Measurements from ENCODE around the gene KCNJ15. TPM values are rescaled to one million over a fixed set of nuclear protein-coding genes. Genes with fewer than 3 reads are reported as not detected.
A peak's percentile ranks its signal among the peaks of the same experiment; 100 is the strongest.

KCNJ15 gene
- total and polyA plus RNA-seq, 11 donors: 0.07 to 1.8 (median 0.38) TPM

DNA sequence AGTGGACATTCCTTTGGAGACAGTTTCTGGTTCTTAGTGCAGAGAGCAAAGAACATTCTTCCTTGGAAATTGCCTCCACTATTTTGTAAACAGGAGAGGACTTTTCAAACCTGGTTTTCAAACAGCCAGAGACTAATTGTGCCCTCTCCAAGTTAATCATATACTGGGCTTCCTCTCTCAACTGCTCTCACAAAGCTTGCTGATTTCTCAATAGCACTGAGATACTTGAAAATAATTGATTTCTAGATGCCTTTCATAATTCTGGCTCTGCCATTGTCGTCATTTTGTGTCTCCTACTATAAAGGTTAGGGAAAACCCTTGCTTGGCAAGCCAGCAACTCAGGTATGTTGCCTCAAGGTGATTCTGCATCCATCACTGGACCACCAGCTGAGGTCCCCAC is 56.0 kb downstream of the KCNJ15 start:
- Histone ChIP-seq H3K27ac (no peak overlapping the region), H3K36me3 (no peaks in the 10 kb centered on the region), H3K9me3 (no peaks in the 10 kb centered on the region), H3K27me3 (no peaks in the 10 kb centered on the region), H3K4me1 (peaks cover 0 to 17% (median 2%) of the 10 kb centered on the region in 12 donors), H3K4me3 (no peak overlapping the region)
- TF ChIP-seq POLR2A (IDR thresholded peaks at IDR 0.05): no peak
- TF ChIP-seq, protein P1, sequence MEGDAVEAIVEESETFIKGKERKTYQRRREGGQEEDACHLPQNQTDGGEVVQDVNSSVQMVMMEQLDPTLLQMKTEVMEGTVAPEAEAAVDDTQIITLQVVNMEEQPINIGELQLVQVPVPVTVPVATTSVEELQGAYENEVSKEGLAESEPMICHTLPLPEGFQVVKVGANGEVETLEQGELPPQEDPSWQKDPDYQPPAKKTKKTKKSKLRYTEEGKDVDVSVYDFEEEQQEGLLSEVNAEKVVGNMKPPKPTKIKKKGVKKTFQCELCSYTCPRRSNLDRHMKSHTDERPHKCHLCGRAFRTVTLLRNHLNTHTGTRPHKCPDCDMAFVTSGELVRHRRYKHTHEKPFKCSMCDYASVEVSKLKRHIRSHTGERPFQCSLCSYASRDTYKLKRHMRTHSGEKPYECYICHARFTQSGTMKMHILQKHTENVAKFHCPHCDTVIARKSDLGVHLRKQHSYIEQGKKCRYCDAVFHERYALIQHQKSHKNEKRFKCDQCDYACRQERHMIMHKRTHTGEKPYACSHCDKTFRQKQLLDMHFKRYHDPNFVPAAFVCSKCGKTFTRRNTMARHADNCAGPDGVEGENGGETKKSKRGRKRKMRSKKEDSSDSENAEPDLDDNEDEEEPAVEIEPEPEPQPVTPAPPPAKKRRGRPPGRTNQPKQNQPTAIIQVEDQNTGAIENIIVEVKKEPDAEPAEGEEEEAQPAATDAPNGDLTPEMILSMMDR (IDR thresholded peaks at IDR 0.05): no peak
- no peak for DNase-seq
- no peak for ATAC-seq
- intact Hi-C loops (cut with DNase I): no loop called here
- WGBS, 4 donors: 83 to 95% (median 90%) methylated on average over 1 of the region's 1 CpG

DNA sequence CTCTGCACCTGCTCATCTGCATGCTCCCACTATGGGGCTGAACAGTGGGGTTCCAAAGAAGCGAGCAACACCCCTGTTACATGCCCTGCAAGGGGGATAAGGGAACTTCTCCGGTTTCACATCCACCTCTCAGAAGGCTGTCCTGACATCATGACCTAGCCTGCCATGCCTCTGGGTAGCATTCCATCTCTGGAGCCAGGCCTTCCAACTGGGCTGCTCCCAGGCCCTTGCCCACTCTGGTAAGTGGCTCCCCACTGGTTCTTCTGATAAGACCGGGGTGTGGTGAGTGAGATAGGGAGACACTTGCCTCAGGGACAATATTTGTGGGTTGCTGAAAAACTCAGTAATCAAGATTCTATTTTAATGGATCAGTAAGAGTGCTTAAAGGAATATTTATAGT is 57.8 kb downstream of the KCNJ15 start:
- Histone ChIP-seq H3K27me3 (no peaks in the 10 kb centered on the region), H3K4me1 (peaks cover 0 to 6% (median 0%) of the 10 kb centered on the region in 12 donors), H3K36me3 (no peaks in the 10 kb centered on the region), H3K27ac (no peak overlapping the region), H3K4me3 (no peak overlapping the region), H3K9me3 (no peaks in the 10 kb centered on the region)
- TF ChIP-seq, protein P1 (IDR thresholded peaks at IDR 0.05): no peak
- no peak for TF ChIP-seq POLR2A (IDR thresholded peaks at IDR 0.05)
- intact Hi-C loops (cut with DNase I): no loop called here
- no peak for DNase-seq
- no peak for ATAC-seq
- WGBS, 4 donors: 64 to 83% (median 74%) methylated on average over 3 of the region's 3 CpGs

- intact Hi-C loops (cut with DNase I): no loop called here
- peak in 1 of 5 donors; percentile 27 for DNase-seq
- TF ChIP-seq, protein P1 (IDR thresholded peaks at IDR 0.05): no peak
- TF ChIP-seq POLR2A (IDR thresholded peaks at IDR 0.05): no peak
- Histone ChIP-seq H3K27ac (no peak overlapping the region), H3K4me1 (peaks cover 0 to 4% (median 0%) of the 10 kb centered on the region in 12 donors), H3K36me3 (no peaks in the 10 kb centered on the region), H3K27me3 (no peaks in the 10 kb centered on the region), H3K4me3 (no peak overlapping the region), H3K9me3 (no peaks in the 10 kb centered on the region)
- no peak for ATAC-seq
- 59 to 71% (median 62%) methylated on average over 2 of the region's 2 CpGs for WGBS, 4 donors
Observed at GRCh38 chr21:38315122-38315521, 58.3 kb downstream of the KCNJ15 start.

DNA sequence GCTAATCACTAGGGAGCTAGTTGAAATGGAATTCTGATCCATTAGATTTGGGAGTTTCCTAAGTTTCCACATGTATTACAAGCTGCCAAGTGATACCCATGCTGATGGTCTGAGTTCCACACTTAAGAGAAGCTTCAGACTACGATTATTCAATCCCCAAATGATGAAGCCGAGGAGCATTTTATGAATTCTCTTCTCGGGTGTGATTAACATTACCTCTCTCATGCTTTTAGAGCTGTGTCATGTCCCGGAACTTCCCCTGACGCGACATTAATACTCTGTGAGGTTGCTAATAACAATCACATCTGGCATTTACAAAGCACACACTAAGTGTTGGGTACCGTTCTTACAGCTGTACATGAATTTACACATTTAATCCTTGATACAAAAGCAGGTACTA is 63.0 kb downstream of the KCNJ15 start:
- Histone ChIP-seq H3K36me3 (no peaks in the 10 kb centered on the region), H3K4me3 (no peak overlapping the region), H3K4me1 (peaks cover 0 to 10% (median 0%) of the 10 kb centered on the region in 12 donors), H3K27me3 (peaks cover 0 to 9% (median 0%) of the 10 kb centered on the region in 9 donors), H3K27ac (no peak overlapping the region), H3K9me3 (no peaks in the 10 kb centered on the region)
- intact Hi-C loops (cut with DNase I): no loop called here
- DNase-seq (no peak), ATAC-seq (no peak)
- no peak for TF ChIP-seq POLR2A (IDR thresholded peaks at IDR 0.05)
- TF ChIP-seq, protein P1 (IDR thresholded peaks at IDR 0.05): no peak
- 76 to 82% (median 81%) methylated on average over 7 of the region's 7 CpGs for WGBS, 4 donors

All from heart left ventricle (tissue), 16 donors.